Right lobe of liver (tissue), 4 donors: ENCODE results near the gene TNFRSF8.

Source experiments
- POLR2A ChIP-seq: fragments of 450-650 bp; IDR thresholded peaks from one replicate; pipeline ENCODE4 v1.6.1; 2017; ENCODE audit warnings: antibody characterized with exemption, mild to moderate bottlenecking
- TF ChIP-seq, protein P1 (sequence below), 4 donors: fragments of 200-600 bp in 3 of 4; fragments of 450-650 bp in 1 of 4; IDR thresholded peaks; one replicate each; pipeline versions ENCODE4 v1.5.1 to v1.8.0; 2016 to 2022; ENCODE audit warnings: antibody characterized with exemption in 4 of 4, mild to moderate bottlenecking in 2 of 4
- donor health status: DM: no; HTN: no; CAD: no.
- donor health status: DM: no; HTN: no; CAD: no.
- donor health status: DM: no; HTN: yes; CAD: no.

DNA sequence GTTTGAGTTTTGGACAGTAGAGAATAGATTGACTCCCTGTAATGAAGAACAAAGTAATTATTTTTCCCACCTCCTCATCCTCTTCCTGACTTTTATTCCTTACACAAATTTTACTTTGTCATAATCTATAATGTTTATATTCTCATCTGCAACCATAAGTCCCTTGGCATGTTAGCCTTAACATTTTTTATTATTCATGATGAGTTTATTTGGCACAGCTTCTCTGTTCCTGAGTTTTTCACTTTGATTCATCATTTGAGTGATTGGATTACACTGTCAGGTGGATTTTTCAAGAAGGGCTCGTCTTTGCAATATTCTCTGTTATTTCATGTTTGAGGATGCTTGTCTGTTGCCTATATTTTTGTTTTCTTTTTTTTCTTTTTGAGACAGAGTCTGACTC is 35.7 kb downstream of the TNFRSF8 start:
- TF ChIP-seq POLR2A, result no peak
- TF ChIP-seq, protein P1, sequence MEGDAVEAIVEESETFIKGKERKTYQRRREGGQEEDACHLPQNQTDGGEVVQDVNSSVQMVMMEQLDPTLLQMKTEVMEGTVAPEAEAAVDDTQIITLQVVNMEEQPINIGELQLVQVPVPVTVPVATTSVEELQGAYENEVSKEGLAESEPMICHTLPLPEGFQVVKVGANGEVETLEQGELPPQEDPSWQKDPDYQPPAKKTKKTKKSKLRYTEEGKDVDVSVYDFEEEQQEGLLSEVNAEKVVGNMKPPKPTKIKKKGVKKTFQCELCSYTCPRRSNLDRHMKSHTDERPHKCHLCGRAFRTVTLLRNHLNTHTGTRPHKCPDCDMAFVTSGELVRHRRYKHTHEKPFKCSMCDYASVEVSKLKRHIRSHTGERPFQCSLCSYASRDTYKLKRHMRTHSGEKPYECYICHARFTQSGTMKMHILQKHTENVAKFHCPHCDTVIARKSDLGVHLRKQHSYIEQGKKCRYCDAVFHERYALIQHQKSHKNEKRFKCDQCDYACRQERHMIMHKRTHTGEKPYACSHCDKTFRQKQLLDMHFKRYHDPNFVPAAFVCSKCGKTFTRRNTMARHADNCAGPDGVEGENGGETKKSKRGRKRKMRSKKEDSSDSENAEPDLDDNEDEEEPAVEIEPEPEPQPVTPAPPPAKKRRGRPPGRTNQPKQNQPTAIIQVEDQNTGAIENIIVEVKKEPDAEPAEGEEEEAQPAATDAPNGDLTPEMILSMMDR (IDR thresholded peaks at IDR 0.05), result no peak
